Mesendoderm (in vitro differentiated cells): ENCODE data around the gene TIGIT. TPM values are rescaled to one million over a fixed set of nuclear protein-coding genes. Genes with fewer than 3 reads are reported as not detected.

Source experiments
- DNase-seq: peaks from one replicate; pipeline ENCODE4 v3.0.0; 2013
- H2AK5ac ChIP-seq: 2 replicates; pipeline ENCODE4 v1.6.1; 2013; ENCODE audit warnings: low read length, inconsistent platforms
- H2BK120ac ChIP-seq: 2 replicates; pipeline ENCODE4 v1.6.1; 2013; ENCODE audit warnings: low read depth, mild to moderate bottlenecking, low read length, moderate library complexity, mixed read lengths
- H2BK15ac ChIP-seq: replicated peaks from 2 replicates; pipeline ENCODE4 v1.6.1; 2013; ENCODE audit warnings: low read depth, mild to moderate bottlenecking, moderate library complexity
- H2BK5ac ChIP-seq: 2 replicates; pipeline ENCODE4 v1.6.1; 2013; ENCODE audit warnings: low read length, inconsistent platforms
- H3K18ac ChIP-seq: 2 replicates; pipeline ENCODE4 v1.6.1; 2013; ENCODE audit warnings: mild to moderate bottlenecking, low read length, mixed read lengths
- H3K23ac ChIP-seq: one replicate; pipeline ENCODE4 v1.6.1; 2013; ENCODE audit warnings: low read length
- H3K27ac ChIP-seq: 2 replicates; pipeline ENCODE4 v1.5.1; 2013; ENCODE audit warnings: low read depth, mild to moderate bottlenecking, inconsistent platforms, low read length, moderate library complexity
- H3K27me3 ChIP-seq: 2 replicates; pipeline ENCODE4 v1.6.1; 2013; ENCODE audit warnings: low read length, control low read depth, mild to moderate bottlenecking, inconsistent platforms; ENCODE audit not compliant: insufficient read depth, poor library complexity
- H3K36me3 ChIP-seq: 2 replicates; pipeline ENCODE4 v1.6.1; 2013; ENCODE audit warnings: low read length, inconsistent platforms; ENCODE audit not compliant: control insufficient read depth, insufficient read depth
- H3K4ac ChIP-seq: one replicate; pipeline ENCODE4 v1.6.1; 2013; ENCODE audit warnings: low read depth, mild to moderate bottlenecking, low read length, moderate library complexity
- H3K4me1 ChIP-seq: 2 replicates; pipeline ENCODE4 v1.6.1; 2013; ENCODE audit warnings: low read depth, low read length, inconsistent platforms; ENCODE audit not compliant: control insufficient read depth
- H3K4me2 ChIP-seq: 2 replicates; pipeline ENCODE4 v1.6.1; 2013; ENCODE audit warnings: low read length
- H3K4me3 ChIP-seq: 2 replicates; pipeline ENCODE4 v1.5.1; 2013; ENCODE audit warnings: mild to moderate bottlenecking, low read length
- H3K56ac ChIP-seq: one replicate; pipeline ENCODE4 v1.6.1; 2013; ENCODE audit warnings: low read length
- H3K79me1 ChIP-seq: 2 replicates; pipeline ENCODE4 v1.6.1; 2013; ENCODE audit warnings: low read length, inconsistent platforms
- H3K79me2 ChIP-seq: 2 replicates; pipeline ENCODE4 v1.6.1; 2013; ENCODE audit warnings: mild to moderate bottlenecking, low read length; ENCODE audit not compliant: control insufficient read depth, insufficient read depth
- H3K9ac ChIP-seq: 2 replicates; pipeline ENCODE4 v1.6.1; 2013; ENCODE audit warnings: low read length, inconsistent platforms
- H4K5ac ChIP-seq: one replicate; pipeline ENCODE4 v1.6.1; 2013; ENCODE audit warnings: low read length
- H4K8ac ChIP-seq: one replicate; pipeline ENCODE4 v1.6.1; 2013; ENCODE audit warnings: low read depth, mild to moderate bottlenecking, control low read depth, low read length, moderate library complexity
- WGBS: extraction: QIAGEN DNeasy Blood & Tissue Kit; methylation state at CpG from one replicate; pipeline ENCODE4 v1.1.7; 2013; ENCODE audit warnings: low lambda C conversion rate, missing lambda C conversion rate; ENCODE audit not compliant: insufficient coverage; ENCODE audit errors: extremely low coverage; 5-methylcytosine and 5-hydroxymethylcytosine counted together
- polyA plus RNA-seq, 2 experiments: library from polyadenylated mRNA; stranded (reverse); fragments of 200-250 nt; gene quantifications; one replicate each; pipeline ENCODE4 v1.2.3, GENCODE V29; 2013

Gene TIGIT
- 0.13 TPM for polyA plus RNA-seq (2013, experiment 1 of 2)
- polyA plus RNA-seq (2013, experiment 2 of 2): 0.15 TPM

- H3K79me1 ChIP-seq: no peaks in the 10 kb centered on the region
- H3K4me2 ChIP-seq: no peak within 1 kb of the TSS
- H3K4me3 ChIP-seq: no peak within 1 kb of the TSS
- no peak within 1 kb of the TSS for H3K56ac ChIP-seq
- H2BK15ac ChIP-seq: no peak within 1 kb of the TSS
- H3K4me1 ChIP-seq: no peaks in the 10 kb centered on the region
- H3K4ac ChIP-seq: no peak within 1 kb of the TSS
- DNase-seq: no peak
- H3K27ac ChIP-seq: no peak within 1 kb of the TSS
- no peak within 1 kb of the TSS for H3K23ac ChIP-seq
- no peaks in the 10 kb centered on the region for H3K27me3 ChIP-seq
- no peak within 1 kb of the TSS for H2AK5ac ChIP-seq
- H2BK120ac ChIP-seq: no peak within 1 kb of the TSS
- WGBS: no CpG with 5 or more reads among the region's 7 CpGs
- H2BK5ac ChIP-seq: no peak within 1 kb of the TSS
- H4K5ac ChIP-seq: no peak within 1 kb of the TSS
- H3K36me3 ChIP-seq: no peaks in the 10 kb centered on the region
- no peak within 1 kb of the TSS for H4K8ac ChIP-seq
- no peak within 1 kb of the TSS for H3K9ac ChIP-seq
- H3K79me2 ChIP-seq: no peaks in the 10 kb centered on the region
- H3K18ac ChIP-seq: no peak within 1 kb of the TSS
Measured at GRCh38 chr3:114293838-114294535, at the start of gene TIGIT. Gene TIGIT, plus strand, starts transcription at chr3:114294028. Its CDS starts 34 bp downstream, at chr3:114294062.

GRCh38 chr3:114252954-114253353 is 40.9 kb upstream of the TIGIT start:
- H4K8ac ChIP-seq: no peak overlapping the region
- H3K27me3 ChIP-seq: no peaks in the 10 kb centered on the region
- H2BK15ac ChIP-seq: no peak overlapping the region
- no peak overlapping the region for H3K18ac ChIP-seq
- H3K79me2 ChIP-seq: no peaks in the 10 kb centered on the region
- H3K4me3 ChIP-seq: no peak overlapping the region
- DNase-seq: no peak
- H3K4me2 ChIP-seq: no peak overlapping the region
- H3K56ac ChIP-seq: no peak overlapping the region
- no peak overlapping the region for H3K23ac ChIP-seq
- H2BK5ac ChIP-seq: no peak overlapping the region
- H3K36me3 ChIP-seq: no peaks in the 10 kb centered on the region
- no peaks in the 10 kb centered on the region for H3K4me1 ChIP-seq
- H2BK120ac ChIP-seq: no peak overlapping the region
- WGBS: no CpG with 5 or more reads among the region's 1 CpG
- no peak overlapping the region for H3K27ac ChIP-seq
- no peaks in the 10 kb centered on the region for H3K79me1 ChIP-seq
- H3K9ac ChIP-seq: no peak overlapping the region
- H2AK5ac ChIP-seq: no peak overlapping the region
- no peak overlapping the region for H4K5ac ChIP-seq
- H3K4ac ChIP-seq: no peak overlapping the region

- H3K4ac ChIP-seq: no peak overlapping the region
- H2AK5ac ChIP-seq: no peak overlapping the region
- no peak overlapping the region for H4K8ac ChIP-seq
- no peaks in the 10 kb centered on the region for H3K79me1 ChIP-seq
- no peak for DNase-seq
- H2BK15ac ChIP-seq: no peak overlapping the region
- WGBS: no CpG with 5 or more reads among the region's 1 CpG
- no peak overlapping the region for H3K23ac ChIP-seq
- no peak overlapping the region for H4K5ac ChIP-seq
- H3K4me3 ChIP-seq: no peak overlapping the region
- H2BK5ac ChIP-seq: no peak overlapping the region
- no peak overlapping the region for H3K56ac ChIP-seq
- H3K9ac ChIP-seq: no peak overlapping the region
- no peaks in the 10 kb centered on the region for H3K27me3 ChIP-seq
- no peak overlapping the region for H2BK120ac ChIP-seq
- H3K79me2 ChIP-seq: no peaks in the 10 kb centered on the region
- no peak overlapping the region for H3K18ac ChIP-seq
- H3K4me2 ChIP-seq: no peak overlapping the region
- no peaks in the 10 kb centered on the region for H3K36me3 ChIP-seq
- no peaks in the 10 kb centered on the region for H3K4me1 ChIP-seq
- no peak overlapping the region for H3K27ac ChIP-seq
Measured at GRCh38 chr3:114253505-114253904, 40.3 kb upstream of the TIGIT start.

GRCh38 chr3:114259566-114259965 is 34.3 kb upstream of the TIGIT start:
- H3K4me1 ChIP-seq: no peaks in the 10 kb centered on the region
- no peaks in the 10 kb centered on the region for H3K79me2 ChIP-seq
- H2BK5ac ChIP-seq: no peak overlapping the region
- H3K36me3 ChIP-seq: no peaks in the 10 kb centered on the region
- no peak overlapping the region for H3K56ac ChIP-seq
- no peak overlapping the region for H3K23ac ChIP-seq
- WGBS: no CpG with 5 or more reads among the region's 1 CpG
- H4K8ac ChIP-seq: no peak overlapping the region
- H4K5ac ChIP-seq: no peak overlapping the region
- H2AK5ac ChIP-seq: no peak overlapping the region
- no peak overlapping the region for H3K18ac ChIP-seq
- H3K4ac ChIP-seq: no peak overlapping the region
- H3K27me3 ChIP-seq: no peaks in the 10 kb centered on the region
- no peak overlapping the region for H2BK120ac ChIP-seq
- H3K27ac ChIP-seq: no peak overlapping the region
- H3K4me3 ChIP-seq: no peak overlapping the region
- DNase-seq: no peak
- H2BK15ac ChIP-seq: no peak overlapping the region
- no peaks in the 10 kb centered on the region for H3K79me1 ChIP-seq
- no peak overlapping the region for H3K4me2 ChIP-seq
- H3K9ac ChIP-seq: no peak overlapping the region

GRCh38 chr3:114260152-114260551 is 33.7 kb upstream of the TIGIT start:
- H3K9ac ChIP-seq: no peak overlapping the region
- H2BK15ac ChIP-seq: no peak overlapping the region
- H3K56ac ChIP-seq: no peak overlapping the region
- H4K5ac ChIP-seq: no peak overlapping the region
- H4K8ac ChIP-seq: no peak overlapping the region
- H3K4me1 ChIP-seq: no peaks in the 10 kb centered on the region
- H3K18ac ChIP-seq: no peak overlapping the region
- H2BK120ac ChIP-seq: no peak overlapping the region
- no peak overlapping the region for H3K23ac ChIP-seq
- H3K4me3 ChIP-seq: no peak overlapping the region
- no peak overlapping the region for H2BK5ac ChIP-seq
- no peaks in the 10 kb centered on the region for H3K27me3 ChIP-seq
- H3K4me2 ChIP-seq: no peak overlapping the region
- H3K27ac ChIP-seq: no peak overlapping the region
- no peaks in the 10 kb centered on the region for H3K79me2 ChIP-seq
- DNase-seq: peak; percentile 2
- H3K79me1 ChIP-seq: no peaks in the 10 kb centered on the region
- H3K4ac ChIP-seq: no peak overlapping the region
- no peak overlapping the region for H2AK5ac ChIP-seq
- H3K36me3 ChIP-seq: no peaks in the 10 kb centered on the region

- DNase-seq: no peak
Measured at GRCh38 chr3:114270019-114270418, 23.8 kb upstream of the TIGIT start.

More at GRCh38 chr3:114270019-114270418, 23.8 kb upstream of the TIGIT start:
- Histone ChIP-seq H3K4ac (no peak overlapping the region), H3K79me2 (no peaks in the 10 kb centered on the region), H3K56ac (no peak overlapping the region), H3K4me3 (no peak overlapping the region), H3K18ac (no peak overlapping the region), H2BK5ac (no peak overlapping the region), H3K4me2 (no peak overlapping the region), H3K27ac (no peak overlapping the region), H4K8ac (no peak overlapping the region), H3K23ac (no peak overlapping the region), H3K36me3 (no peaks in the 10 kb centered on the region), H3K79me1 (no peaks in the 10 kb centered on the region), H2AK5ac (no peak overlapping the region), H3K9ac (no peak overlapping the region), H4K5ac (no peak overlapping the region), H3K27me3 (no peaks in the 10 kb centered on the region), H3K4me1 (no peaks in the 10 kb centered on the region), H2BK120ac (no peak overlapping the region), H2BK15ac (no peak overlapping the region)
- WGBS: no CpG with 5 or more reads among the region's 2 CpGs
